ENCODE measurements around the gene NEUROG3. TPM values are rescaled to one million over a fixed set of nuclear protein-coding genes. Genes with fewer than 3 reads are reported as not detected.

The NEUROG3 gene
- polyA plus RNA-seq, 2 of the 4 experiments (the other 2 are of a cell fraction): not detected

- ChIA-PET POLR2A (no interaction called here), CTCF (no interaction called here)
- no peak overlapping the region for H3K4me3 ChIP-seq
- ATAC-seq: no peak
- H3K4me1 ChIP-seq: no peaks in the 10 kb centered on the region
- DNase-seq (ENCODE audit: low read depth in 1 of 2, low spot score in 1 of 2): no peak
- WGBS (ENCODE audit: missing lambda C conversion rate): 45% methylated on average over 1 of the region's 1 CpG
- no peak overlapping the region for H3K27ac ChIP-seq
- H3K4me2 ChIP-seq: no peak overlapping the region
- TF ChIP-seq CHD2 (IDR thresholded peaks at IDR 0.05; ENCODE audit: low read length, partially characterized antibody) (no peak), POLR2AphosphoS2 (conservative IDR thresholded peaks at IDR 0.05; ENCODE audit: low read length) (no peak), KDM5A (IDR thresholded peaks at IDR 0.05) (no peak), HEYL (CRISPR knock-in tag; IDR thresholded peaks at IDR 0.05) (no peak), MAZ (IDR thresholded peaks at IDR 0.05; ENCODE audit: borderline replicate concordance, low read depth, low read length) (no peak), EHMT2 (IDR thresholded peaks at IDR 0.05; ENCODE audit: low read depth) (no peak), HOXB13 (CRISPR knock-in tag; IDR thresholded peaks at IDR 0.05; ENCODE audit: low read depth) (no peak), CBX8 (IDR thresholded peaks at IDR 0.05) (no peak), SMC3 (IDR thresholded peaks at IDR 0.05) (no peak), RCOR1 (IDR thresholded peaks at IDR 0.05; ENCODE audit: low read depth, low read length) (no peak), ZC3H11A (IDR thresholded peaks at IDR 0.05) (no peak), HMGXB4 (CRISPR knock-in tag; IDR thresholded peaks at IDR 0.05; ENCODE audit: borderline replicate concordance) (no peak), ESRRA (IDR thresholded peaks at IDR 0.05; ENCODE audit: borderline replicate concordance, low read length) (no peak), FOSL2 (IDR thresholded peaks at IDR 0.05) (no peak), FOSL2 (CRISPR knock-in tag; IDR thresholded peaks at IDR 0.05) (no peak), HES2 (IDR thresholded peaks at IDR 0.05) (no peak)
- no peak for FAIRE-seq
- H3K9me3 ChIP-seq: peaks cover 3% of the 10 kb centered on the region; the same call in 1 of the 3 replicates
These were observed 35.9 kb upstream of the NEUROG3 start for GRCh38 chr10:69609077-69609476.

GRCh38 chr10:69600761-69601330 is 27.6 kb upstream of the NEUROG3 start:
- H3K4me3 ChIP-seq: no peak overlapping the region
- DNase-seq (ENCODE audit: low read depth in 1 of 2, low spot score in 1 of 2): no peak
- POLR2A ChIA-PET: no interaction called here
- H3K4me1 ChIP-seq: no peaks in the 10 kb centered on the region
- CTCF ChIA-PET: interaction anchor here (0.8 to 1.9 kb wide), 5 partner anchors 11 to 43 kb away, joined by 3 to 5 read pairs (median 3); no protein-coding TSS in a partner anchor
- no peak for ATAC-seq
- no peak overlapping the region for H3K4me2 ChIP-seq
- H3K9me3 ChIP-seq: no peaks in the 10 kb centered on the region; the same call in 2 of the 3 replicates
- no peak overlapping the region for H3K27ac ChIP-seq
- WGBS (ENCODE audit: missing lambda C conversion rate): 2% methylated on average over 5 of the region's 5 CpGs
- TF ChIP-seq USF2 (IDR thresholded peaks at IDR 0.05) (0 out of 2 replicates have a peak, but pooled peaks have one; percentile 45), GATA3 (IDR thresholded peaks at IDR 0.05; ENCODE audit: borderline replicate concordance) (no peak), PHF8 (IDR thresholded peaks at IDR 0.05; ENCODE audit: borderline replicate concordance, low read depth) (no peak), BHLHE40 (IDR thresholded peaks at IDR 0.05; ENCODE audit: low read depth, low read length) (no peak), EHMT2 (IDR thresholded peaks at IDR 0.05; ENCODE audit: low read depth) (no peak)
- FAIRE-seq: no peak

GRCh38 chr10:69588358-69588757 is 15.1 kb upstream of the NEUROG3 start:
- no peaks in the 10 kb centered on the region for H3K4me1 ChIP-seq
- WGBS (ENCODE audit: missing lambda C conversion rate): 0% methylated on average over 3 of the region's 3 CpGs
- H3K9me3 ChIP-seq: no peaks in the 10 kb centered on the region
- no peak overlapping the region for H3K4me3 ChIP-seq
- POLR2A ChIA-PET: no interaction called here
- no peak overlapping the region for H3K4me2 ChIP-seq
- ATAC-seq (no peak), FAIRE-seq (no peak), DNase-seq (ENCODE audit: low read depth in 1 of 2, low spot score in 1 of 2) (no peak)
- no peak for TF ChIP-seq JUN (IDR thresholded peaks at IDR 0.05)
- TF ChIP-seq RFX5 (IDR thresholded peaks at IDR 0.05): no peak
- CTCF ChIA-PET: interaction anchor here (1.3 kb wide), 1 partner anchor 50 kb away, joined by 5 read pairs; no protein-coding TSS in a partner anchor
- H3K27ac ChIP-seq: no peak overlapping the region
